Measurements from ENCODE around the gene RNF14.

DNA sequence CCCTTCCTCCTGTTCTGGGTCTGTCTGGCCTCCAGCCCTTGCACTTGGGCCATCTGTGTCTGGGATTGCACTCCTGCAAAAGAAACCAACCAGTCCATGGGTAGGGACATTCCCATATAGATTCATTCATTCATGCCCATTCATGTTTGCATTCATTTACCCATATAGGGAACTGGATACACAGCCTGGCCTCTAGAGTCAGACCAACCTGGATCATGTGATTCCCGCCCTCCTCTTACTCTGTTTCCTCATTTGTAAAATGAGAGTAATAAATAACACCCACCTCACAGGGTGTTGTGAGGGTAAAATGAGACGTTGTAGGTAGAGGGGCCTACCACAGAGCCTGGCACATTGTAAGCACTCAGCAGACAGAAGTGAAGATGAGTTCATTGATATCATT is 19.4 kb upstream of the RNF14 start:
- TF ChIP-seq, protein P1, sequence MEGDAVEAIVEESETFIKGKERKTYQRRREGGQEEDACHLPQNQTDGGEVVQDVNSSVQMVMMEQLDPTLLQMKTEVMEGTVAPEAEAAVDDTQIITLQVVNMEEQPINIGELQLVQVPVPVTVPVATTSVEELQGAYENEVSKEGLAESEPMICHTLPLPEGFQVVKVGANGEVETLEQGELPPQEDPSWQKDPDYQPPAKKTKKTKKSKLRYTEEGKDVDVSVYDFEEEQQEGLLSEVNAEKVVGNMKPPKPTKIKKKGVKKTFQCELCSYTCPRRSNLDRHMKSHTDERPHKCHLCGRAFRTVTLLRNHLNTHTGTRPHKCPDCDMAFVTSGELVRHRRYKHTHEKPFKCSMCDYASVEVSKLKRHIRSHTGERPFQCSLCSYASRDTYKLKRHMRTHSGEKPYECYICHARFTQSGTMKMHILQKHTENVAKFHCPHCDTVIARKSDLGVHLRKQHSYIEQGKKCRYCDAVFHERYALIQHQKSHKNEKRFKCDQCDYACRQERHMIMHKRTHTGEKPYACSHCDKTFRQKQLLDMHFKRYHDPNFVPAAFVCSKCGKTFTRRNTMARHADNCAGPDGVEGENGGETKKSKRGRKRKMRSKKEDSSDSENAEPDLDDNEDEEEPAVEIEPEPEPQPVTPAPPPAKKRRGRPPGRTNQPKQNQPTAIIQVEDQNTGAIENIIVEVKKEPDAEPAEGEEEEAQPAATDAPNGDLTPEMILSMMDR (IDR thresholded peaks at IDR 0.05; ENCODE audit: poor library complexity, severe bottlenecking) = no peak
- TF ChIP-seq POLR2AphosphoS5 (IDR thresholded peaks at IDR 0.05) (no peak), EP300 (conservative IDR thresholded peaks at IDR 0.05; ENCODE audit: poor library complexity, severe bottlenecking) (no peak), MXI1 (conservative IDR thresholded peaks at IDR 0.05; ENCODE audit: poor library complexity, severe bottlenecking) (no peak), TAF1 (IDR thresholded peaks at IDR 0.05; ENCODE audit: low read depth) (no peak), SMC3 (conservative IDR thresholded peaks at IDR 0.05; ENCODE audit: poor library complexity) (no peak)

All from neural cell (in vitro differentiated cells).